Amniotic epithelial cell (primary cell): ENCODE data around the gene CALHM6.

Experiments used
- DNase-seq: peaks from one replicate; pipeline ENCODE4 v3.0.0-alpha.2; 2010; ENCODE audit warnings: low read depth

CALHM6 gene

GRCh38 chr6:116446399-116446798 lies 14.8 kb upstream of the CALHM6 start:
- DNase-seq = peak; percentile 64

- no peak for DNase-seq
These were observed 14.1 kb upstream of the CALHM6 start for GRCh38 chr6:116447052-116447451.

DNA sequence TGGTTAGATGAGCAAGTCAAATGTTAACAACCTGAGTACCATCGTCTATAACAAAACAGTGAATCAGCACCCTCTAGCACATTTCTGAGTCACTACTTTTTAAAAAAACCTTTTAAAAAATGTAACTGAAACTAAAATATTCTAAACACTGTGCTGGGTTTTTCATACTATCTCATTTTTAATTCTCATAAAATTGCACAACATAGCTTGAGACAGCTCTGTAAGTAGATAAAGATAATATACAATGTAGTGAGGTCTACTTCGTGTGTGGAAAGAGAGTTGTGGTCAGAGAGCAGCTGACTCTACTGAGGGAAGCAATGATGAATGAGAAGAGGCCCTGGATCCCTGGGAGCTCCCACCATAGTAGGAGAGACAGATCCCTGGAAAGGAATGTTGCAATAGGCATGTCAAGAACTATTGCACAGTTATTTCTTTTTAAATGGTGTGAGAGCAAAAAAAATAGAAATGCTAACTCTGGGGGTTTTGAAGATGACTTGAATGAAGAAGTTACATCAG lies 13.6 kb upstream of the CALHM6 start:
- peak; percentile 100 for DNase-seq

DNA sequence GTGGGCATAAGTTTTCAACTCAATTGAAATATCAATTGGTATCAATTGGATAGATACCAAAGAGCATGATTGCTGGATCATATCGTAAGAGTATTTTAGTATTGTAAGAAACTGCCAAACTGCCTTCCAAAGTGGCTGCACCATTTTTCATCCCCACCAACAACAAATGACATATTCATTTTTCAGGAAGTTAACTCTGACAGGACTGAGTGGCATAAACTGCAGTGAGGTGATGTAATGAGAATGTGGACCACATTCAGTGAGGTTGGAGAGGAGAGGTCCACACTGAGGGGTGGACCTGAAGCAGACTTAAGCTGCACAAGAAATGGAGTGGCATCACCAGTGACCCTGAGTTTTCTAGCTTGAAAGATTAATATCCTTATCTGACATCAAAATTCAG lies 11.6 kb upstream of the CALHM6 start:
- DNase-seq = no peak

GRCh38 chr6:116450185-116450710 lies 10.9 kb upstream of the CALHM6 start:
- DNase-seq = no peak

DNA sequence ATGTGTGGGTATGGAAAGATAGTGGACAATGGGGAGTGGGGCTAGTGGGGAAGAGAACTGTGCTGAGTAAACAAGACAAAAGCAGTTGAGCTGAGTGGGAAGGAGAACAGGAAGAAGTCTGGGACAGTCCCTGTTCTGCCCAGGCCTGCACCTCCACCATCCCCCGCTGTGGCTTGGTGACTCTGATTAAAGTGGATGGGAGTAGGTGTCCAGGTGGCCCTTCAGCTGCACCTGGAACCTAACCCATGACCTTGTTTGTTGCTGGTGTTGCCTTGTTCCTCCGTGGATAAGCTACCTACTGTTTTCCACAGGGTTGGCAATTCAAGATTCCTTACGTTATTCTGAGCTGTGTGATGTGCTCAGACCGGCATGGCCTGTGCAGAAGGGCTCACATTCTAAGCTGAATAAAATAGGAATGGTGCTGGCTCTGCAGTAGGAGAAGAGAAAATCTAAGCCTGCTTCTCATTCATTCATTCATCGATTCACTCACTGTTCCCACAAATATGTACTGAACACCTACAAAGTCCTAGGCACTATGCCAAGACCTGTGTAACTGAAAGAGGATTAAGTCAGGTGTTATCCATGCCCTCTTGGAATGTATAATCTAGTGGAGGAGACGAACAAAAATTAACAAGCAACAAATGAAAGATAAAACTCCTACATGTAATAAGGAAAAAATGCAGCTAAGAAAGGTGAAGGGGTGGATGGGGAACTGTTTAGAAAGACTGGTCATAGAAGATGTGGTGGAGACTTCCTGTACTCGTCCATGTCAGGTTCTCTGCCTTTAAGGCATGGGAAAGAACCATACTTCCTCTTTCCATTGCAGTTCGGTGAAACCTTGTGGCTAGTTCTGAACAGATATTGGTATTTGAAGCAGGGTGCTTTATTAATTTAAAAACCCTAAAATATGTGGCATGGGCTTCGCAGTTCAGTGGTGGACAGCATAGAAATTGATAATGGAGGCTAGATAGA lies 10.1 kb upstream of the CALHM6 start:
- peak; percentile 30 for DNase-seq

DNA sequence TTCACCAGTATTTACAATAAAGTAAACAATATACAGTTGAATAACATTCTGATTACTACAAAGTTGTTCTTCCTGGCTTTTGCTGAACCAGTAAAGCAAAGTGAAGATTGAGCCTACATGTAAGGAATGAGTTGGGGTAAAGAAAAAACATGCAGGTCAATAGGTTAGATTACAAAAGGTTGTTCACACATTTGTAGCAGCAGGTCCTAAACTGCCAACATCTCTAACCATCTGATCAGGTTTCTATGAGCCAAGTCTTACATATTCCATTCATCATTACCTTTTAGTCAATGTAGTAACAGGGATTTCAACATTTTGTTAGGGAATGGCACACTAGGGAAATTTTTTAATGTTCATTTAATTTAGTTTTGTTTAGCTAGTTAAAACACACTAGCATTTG lies 9.3 kb upstream of the CALHM6 start:
- no peak for DNase-seq

DNA sequence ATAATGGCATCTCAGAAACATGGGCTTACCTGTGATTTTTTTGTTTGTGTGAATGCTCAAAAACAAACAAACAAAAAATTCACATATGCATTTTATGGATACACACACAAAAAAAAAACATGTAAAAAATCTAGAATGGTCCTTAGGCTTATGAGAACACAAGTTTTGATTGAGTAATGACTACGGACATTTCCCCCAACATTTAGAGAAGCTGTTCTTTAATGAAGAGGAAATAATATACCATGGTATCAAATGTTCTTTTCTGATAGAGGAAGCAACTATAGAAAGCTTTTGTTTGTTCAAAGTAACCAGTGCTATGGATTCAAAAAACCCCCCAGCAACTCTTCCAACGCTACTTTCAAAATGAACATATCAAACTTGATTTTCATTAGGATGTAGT lies 8.6 kb upstream of the CALHM6 start:
- DNase-seq = no peak

GRCh38 chr6:116456106-116456505 lies 5.1 kb upstream of the CALHM6 start:
- no peak for DNase-seq

- DNase-seq = no peak
These were observed 4.2 kb upstream of the CALHM6 start for GRCh38 chr6:116456927-116457326.

- no peak for DNase-seq
These were observed 2.9 kb upstream of the CALHM6 start for GRCh38 chr6:116458264-116458663.

- DNase-seq = peak; percentile 62
These were observed 1.2 kb upstream of the CALHM6 start for GRCh38 chr6:116459927-116460326.

- peak; percentile 55 for DNase-seq
These were observed 1.0 kb downstream of the CALHM6 start for GRCh38 chr6:116461932-116462885.

GRCh38 chr6:116463301-116463700 lies 2.1 kb downstream of the CALHM6 start:
- DNase-seq = no peak

GRCh38 chr6:116465246-116465645 lies 4.1 kb downstream of the CALHM6 start:
- DNase-seq = no peak

DNA sequence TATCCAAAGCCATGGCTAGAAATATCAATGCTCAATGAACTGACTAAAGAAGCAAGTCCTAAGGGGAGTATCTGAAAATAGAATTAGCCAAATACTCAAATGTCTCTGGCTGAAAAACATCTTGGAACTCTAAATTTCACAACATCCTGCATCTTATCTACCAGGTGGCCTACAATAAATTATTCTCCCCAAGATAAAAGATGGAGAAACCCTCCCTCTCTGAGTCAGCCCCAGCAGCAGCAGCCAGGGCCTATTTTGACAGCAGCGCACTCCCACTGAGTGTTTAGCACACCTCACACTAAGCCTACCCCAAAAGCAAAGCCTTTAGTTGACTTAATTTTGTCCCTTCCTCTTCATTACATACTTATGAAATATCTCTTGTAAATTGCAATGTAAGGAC lies 5.9 kb downstream of the CALHM6 start:
- DNase-seq = peak; percentile 88

DNA sequence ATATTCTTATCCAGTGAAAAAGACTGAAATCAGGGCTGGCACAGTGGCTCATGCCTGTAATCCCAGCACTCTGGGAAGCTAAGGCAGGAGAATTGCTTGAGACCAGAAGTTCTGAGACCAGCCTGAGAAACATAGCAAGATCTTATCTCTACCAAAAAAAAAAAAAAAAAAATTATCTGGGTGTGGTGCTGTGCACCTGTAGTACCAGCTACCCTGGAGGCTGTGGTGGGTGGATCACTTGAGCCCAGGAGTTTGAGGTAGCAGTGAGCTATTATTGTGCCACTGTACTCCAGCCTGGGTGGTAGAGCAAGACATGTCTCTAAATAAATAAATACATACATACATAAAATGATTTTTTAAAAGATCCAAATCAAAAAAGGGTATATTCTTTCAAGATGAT lies 6.3 kb downstream of the CALHM6 start:
- DNase-seq = no peak

DNA sequence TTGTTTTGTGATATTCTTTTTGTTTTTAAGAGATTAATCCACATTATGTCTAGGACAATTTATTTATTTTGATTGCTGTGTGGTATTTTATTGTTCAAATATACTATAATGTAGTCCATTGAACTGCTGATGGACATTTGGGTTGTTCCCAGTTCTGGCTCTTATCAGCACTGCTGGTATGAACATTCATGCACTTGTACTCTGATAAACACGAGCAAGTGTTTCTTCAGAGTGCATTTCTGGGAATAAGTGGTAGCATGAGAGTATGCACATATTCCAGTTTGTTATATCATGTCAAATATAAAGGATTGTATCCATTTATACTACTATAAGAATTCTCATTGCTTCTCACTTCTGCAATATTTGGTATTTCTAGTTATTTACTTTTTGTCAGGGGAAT lies 7.1 kb downstream of the CALHM6 start:
- no peak for DNase-seq

GRCh38 chr6:116471531-116471930 lies 10.4 kb downstream of the CALHM6 start:
- DNase-seq = no peak

- DNase-seq = no peak
These were observed 11.5 kb downstream of the CALHM6 start for GRCh38 chr6:116472706-116473105.

GRCh38 chr6:116475141-116475540 lies 14.0 kb downstream of the CALHM6 start:
- no peak for DNase-seq

DNA sequence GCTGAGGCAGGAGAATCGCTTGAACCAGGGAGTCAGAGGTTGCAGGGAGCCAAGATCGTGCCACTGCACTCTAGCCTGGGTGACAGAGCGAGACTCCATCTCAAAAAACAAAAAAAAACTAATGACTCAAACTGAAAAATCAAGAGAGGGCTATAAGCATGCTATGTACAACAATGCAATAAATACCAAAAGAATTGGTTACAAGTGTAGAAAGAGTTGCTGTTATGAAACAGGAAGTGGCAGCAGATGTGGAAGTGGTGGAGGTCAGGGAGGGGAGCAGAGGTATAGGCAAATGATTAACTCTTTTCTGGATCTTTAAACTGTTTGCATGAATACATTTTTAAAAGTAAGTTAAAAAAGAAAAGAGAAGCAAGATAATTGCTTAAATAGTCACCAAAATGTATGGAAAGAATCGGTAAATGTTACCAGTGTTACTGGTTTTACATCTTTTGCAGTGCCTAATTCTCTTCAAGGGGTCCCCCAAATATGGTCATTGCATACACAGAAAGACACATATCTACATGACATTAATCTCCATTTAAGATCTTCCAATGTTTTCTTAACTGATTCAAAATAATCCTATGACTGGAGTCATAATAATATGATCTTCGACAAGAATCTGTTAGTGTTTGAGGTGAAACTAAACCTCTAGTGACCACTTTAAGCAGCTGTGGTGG lies 15.0 kb downstream of the CALHM6 start:
- DNase-seq = peak; percentile 26
